ENCODE results near the gene EFCAB10. TPM values are rescaled to one million over a fixed set of nuclear protein-coding genes. Genes with fewer than 3 reads are reported as not detected.

EFCAB10 gene
- total and polyA plus RNA-seq, 2 of the 13 experiments (the other 11 are each of a cell fraction or from before 2014, with no cell fraction given): 0.40 TPM; not detected in 1

DNA sequence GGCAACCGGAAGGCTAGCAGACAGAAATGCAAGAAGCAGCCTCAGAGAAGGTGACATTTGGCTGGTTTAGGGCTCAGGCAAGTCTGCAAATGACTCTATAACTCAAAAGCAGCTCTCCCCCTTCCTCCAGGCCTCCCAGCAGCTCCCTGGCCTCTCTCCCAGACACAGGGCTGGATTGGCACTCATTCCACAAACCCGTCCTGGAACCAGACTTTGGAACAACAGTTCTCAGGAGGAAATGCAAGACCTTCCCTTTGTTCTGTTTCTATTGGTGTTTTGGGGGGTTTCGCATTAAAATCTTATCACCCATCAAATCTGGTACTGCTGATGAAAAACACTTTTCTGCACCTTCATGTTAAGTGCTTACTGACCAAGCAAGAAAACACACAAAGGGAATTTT lies 40.3 kb upstream of the EFCAB10 start:
- CTCF ChIA-PET (ENCODE audit: low intra/inter-chr PET ratio, low total read pairs): no interaction called here
- no peaks in the 10 kb centered on the region for H4K20me1 ChIP-seq (ENCODE audit: insufficient read depth, low read length)
- H3K4me1 ChIP-seq (ENCODE audit: insufficient read depth, low read length): no peaks in the 10 kb centered on the region
- intact Hi-C loops (cut with micrococcal nuclease; ENCODE audit: unreplicated experiment) (no loop called here), in situ Hi-C loops (cut with HindIII; ENCODE audit: extremely low pct_ligation_motif_present, low pct_unique_long_range_greater_than_20kb) (no loop called here)
- H3K27me3 ChIP-seq (ENCODE audit: control insufficient read depth in 1 of 2, insufficient read depth in 2 of 2, low read length in 2 of 2): no peaks in the 10 kb centered on the region
- POLR2A ChIA-PET: no interaction called here
- 92% methylated on average over 3 of the region's 3 CpGs for WGBS (ENCODE audit: low lambda C conversion rate)
- ATAC-seq (no peak), DNase-seq (ENCODE audit: low spot score) (no peak), FAIRE-seq (no peak)
- no TSS peak for BruUV-seq (replicated peaks)
- H3K4me2 ChIP-seq (ENCODE audit: low read depth, low read length): no peak overlapping the region
- no peak overlapping the region for H3K27ac ChIP-seq (ENCODE audit: extremely low read length, insufficient read depth, low read length)
- no peaks in the 10 kb centered on the region for H3K9me3 ChIP-seq (ENCODE audit: low read length)
- H3K9ac ChIP-seq (ENCODE audit: insufficient read depth, low read depth, low read length): no peak overlapping the region
- H3K4me3 ChIP-seq (replicated peaks in 1 of 3; ENCODE audit: insufficient read depth in 1 of 3, low read depth in 2 of 3, low read length in 3 of 3): no peak overlapping the region
- H3K79me2 ChIP-seq (ENCODE audit: insufficient read depth, low read length): no peaks in the 10 kb centered on the region
- peaks cover 0 to 5% of the 10 kb centered on the region in 2 experiments; a peak in 1 of 5 replicates for H3K36me3 ChIP-seq (replicated peaks in 1 of 2; ENCODE audit: control insufficient read depth in 1 of 2, insufficient read depth in 2 of 2, low read length in 2 of 2)
- no peak overlapping the region for H2AFZ ChIP-seq (ENCODE audit: low read length)
- TF ChIP-seq U2AF2 (IDR thresholded peaks at IDR 0.05; ENCODE audit: low read depth, low read length): no peak
- TF ChIP-seq, protein P1, sequence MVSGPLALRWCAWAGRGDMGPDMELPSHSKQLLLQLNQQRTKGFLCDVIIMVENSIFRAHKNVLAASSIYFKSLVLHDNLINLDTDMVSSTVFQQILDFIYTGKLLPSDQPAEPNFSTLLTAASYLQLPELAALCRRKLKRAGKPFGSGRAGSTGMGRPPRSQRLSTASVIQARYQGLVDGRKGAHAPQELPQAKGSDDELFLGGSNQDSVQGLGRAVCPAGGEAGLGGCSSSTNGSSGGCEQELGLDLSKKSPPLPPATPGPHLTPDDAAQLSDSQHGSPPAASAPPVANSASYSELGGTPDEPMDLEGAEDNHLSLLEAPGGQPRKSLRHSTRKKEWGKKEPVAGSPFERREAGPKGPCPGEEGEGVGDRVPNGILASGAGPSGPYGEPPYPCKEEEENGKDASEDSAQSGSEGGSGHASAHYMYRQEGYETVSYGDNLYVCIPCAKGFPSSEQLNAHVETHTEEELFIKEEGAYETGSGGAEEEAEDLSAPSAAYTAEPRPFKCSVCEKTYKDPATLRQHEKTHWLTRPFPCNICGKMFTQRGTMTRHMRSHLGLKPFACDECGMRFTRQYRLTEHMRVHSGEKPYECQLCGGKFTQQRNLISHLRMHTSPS (CRISPR knock-in tag; IDR thresholded peaks at IDR 0.05; ENCODE audit: low read depth): no peak
- no peak for TF ChIP-seq DR1 (CRISPR knock-in tag; IDR thresholded peaks at IDR 0.05)

DNA sequence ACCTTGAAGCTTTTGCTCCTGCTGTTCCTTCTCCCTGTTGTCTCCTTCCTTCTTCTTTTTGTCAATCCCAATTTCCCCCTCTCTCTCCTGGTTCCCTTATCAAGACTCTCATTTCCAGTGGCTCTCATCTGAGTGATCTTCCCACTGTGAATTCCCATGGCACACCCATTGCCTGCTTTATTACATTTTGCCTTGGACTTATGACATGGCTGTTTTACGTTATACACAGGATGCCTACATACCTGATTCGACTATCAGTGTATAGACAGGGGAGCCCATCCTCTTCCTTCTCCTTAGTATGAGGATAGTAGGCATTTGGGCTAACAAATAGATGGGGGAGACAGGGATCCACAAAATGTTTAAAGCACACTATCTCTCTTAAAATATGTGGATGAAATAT lies 39.9 kb upstream of the EFCAB10 start:
- intact Hi-C loops (cut with micrococcal nuclease; ENCODE audit: unreplicated experiment): no loop called here
- no peak for DNase-seq (ENCODE audit: low spot score)
- 31% methylated on average over 2 of the region's 2 CpGs for WGBS (ENCODE audit: low lambda C conversion rate)
- TF ChIP-seq ZMYM2 (CRISPR knock-in tag; IDR thresholded peaks at IDR 0.05) (no peak), ZNF547 (CRISPR knock-in tag; IDR thresholded peaks at IDR 0.05) (no peak), CBFB (CRISPR knock-in tag; IDR thresholded peaks at IDR 0.05) (no peak), ATF7-NPFF (CRISPR knock-in tag; IDR thresholded peaks at IDR 0.05; ENCODE audit: low read depth) (no peak), KAT8 (CRISPR knock-in tag; IDR thresholded peaks at IDR 0.05) (no peak), ZNF33B (CRISPR knock-in tag; IDR thresholded peaks at IDR 0.05) (no peak)
- TF ChIP-seq, protein P2, sequence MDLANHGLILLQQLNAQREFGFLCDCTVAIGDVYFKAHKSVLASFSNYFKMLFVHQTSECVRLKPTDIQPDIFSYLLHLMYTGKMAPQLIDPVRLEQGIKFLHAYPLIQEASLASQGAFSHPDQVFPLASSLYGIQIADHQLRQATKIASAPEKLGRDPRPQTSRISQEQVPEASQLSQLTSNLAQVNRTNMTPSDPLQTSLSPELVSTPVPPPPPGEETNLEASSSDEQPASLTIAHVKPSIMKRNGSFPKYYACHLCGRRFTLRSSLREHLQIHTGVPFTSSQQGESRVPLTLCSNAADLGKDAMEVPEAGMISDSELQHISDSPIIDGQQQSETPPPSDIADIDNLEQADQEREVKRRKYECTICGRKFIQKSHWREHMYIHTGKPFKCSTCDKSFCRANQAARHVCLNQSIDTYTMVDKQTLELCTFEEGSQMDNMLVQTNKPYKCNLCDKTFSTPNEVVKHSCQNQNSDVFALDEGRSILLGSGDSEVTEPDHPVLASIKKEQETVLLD (CRISPR knock-in tag; IDR thresholded peaks at IDR 0.05; ENCODE audit: low read depth): no peak
- TF ChIP-seq, protein P3, sequence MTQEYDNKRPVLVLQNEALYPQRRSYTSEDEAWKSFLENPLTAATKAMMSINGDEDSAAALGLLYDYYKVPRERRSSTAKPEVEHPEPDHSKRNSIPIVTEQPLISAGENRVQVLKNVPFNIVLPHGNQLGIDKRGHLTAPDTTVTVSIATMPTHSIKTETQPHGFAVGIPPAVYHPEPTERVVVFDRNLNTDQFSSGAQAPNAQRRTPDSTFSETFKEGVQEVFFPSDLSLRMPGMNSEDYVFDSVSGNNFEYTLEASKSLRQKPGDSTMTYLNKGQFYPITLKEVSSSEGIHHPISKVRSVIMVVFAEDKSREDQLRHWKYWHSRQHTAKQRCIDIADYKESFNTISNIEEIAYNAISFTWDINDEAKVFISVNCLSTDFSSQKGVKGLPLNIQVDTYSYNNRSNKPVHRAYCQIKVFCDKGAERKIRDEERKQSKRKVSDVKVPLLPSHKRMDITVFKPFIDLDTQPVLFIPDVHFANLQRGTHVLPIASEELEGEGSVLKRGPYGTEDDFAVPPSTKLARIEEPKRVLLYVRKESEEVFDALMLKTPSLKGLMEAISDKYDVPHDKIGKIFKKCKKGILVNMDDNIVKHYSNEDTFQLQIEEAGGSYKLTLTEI (CRISPR knock-in tag; conservative IDR thresholded peaks at IDR 0.05): no peak
- TF ChIP-seq, protein P4, sequence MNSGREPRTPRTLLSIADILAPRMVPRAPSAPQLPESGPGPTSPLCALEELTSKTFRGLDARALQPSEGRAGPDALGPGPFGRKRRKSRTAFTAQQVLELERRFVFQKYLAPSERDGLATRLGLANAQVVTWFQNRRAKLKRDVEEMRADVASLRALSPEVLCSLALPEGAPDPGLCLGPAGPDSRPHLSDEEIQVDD (CRISPR knock-in tag; IDR thresholded peaks at IDR 0.05; ENCODE audit: borderline replicate concordance): no peak
- TF ChIP-seq, protein P5, sequence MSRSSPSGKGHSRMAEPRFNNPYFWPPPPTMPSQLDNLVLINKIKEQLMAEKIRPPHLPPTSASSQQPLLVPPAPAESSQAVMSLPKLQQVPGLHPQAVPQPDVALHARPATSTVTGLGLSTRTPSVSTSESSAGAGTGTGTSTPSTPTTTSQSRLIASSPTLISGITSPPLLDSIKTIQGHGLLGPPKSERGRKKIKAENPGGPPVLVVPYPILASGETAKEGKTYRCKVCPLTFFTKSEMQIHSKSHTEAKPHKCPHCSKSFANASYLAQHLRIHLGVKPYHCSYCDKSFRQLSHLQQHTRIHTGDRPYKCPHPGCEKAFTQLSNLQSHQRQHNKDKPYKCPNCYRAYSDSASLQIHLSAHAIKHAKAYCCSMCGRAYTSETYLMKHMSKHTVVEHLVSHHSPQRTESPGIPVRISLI (CRISPR knock-in tag; IDR thresholded peaks at IDR 0.05; ENCODE audit: borderline replicate concordance): no peak

More for the DNA sequence above, 39.9 kb upstream of the EFCAB10 start:
- Histone ChIP-seq H3K9ac (ENCODE audit: insufficient read depth, low read depth, low read length) (no peak overlapping the region), H3K27ac (ENCODE audit: extremely low read length, insufficient read depth, low read length) (no peak overlapping the region), H3K36me3 (replicated peaks in 1 of 2; ENCODE audit: control insufficient read depth in 1 of 2, insufficient read depth in 2 of 2, low read length in 2 of 2) (peaks cover 0 to 5% of the 10 kb centered on the region in 2 experiments; a peak in 1 of 5 replicates), H3K79me2 (ENCODE audit: insufficient read depth, low read length) (no peaks in the 10 kb centered on the region), H4K20me1 (ENCODE audit: insufficient read depth, low read length) (no peaks in the 10 kb centered on the region), H3K9me3 (ENCODE audit: low read length) (no peaks in the 10 kb centered on the region), H3K4me3 (replicated peaks in 1 of 3; ENCODE audit: insufficient read depth in 1 of 3, low read depth in 2 of 3, low read length in 3 of 3) (no peak overlapping the region), H2AFZ (ENCODE audit: low read length) (no peak overlapping the region), H3K4me1 (ENCODE audit: insufficient read depth, low read length) (no peaks in the 10 kb centered on the region), H3K4me2 (ENCODE audit: low read depth, low read length) (no peak overlapping the region), H3K27me3 (ENCODE audit: control insufficient read depth in 1 of 2, insufficient read depth in 2 of 2, low read length in 2 of 2) (no peaks in the 10 kb centered on the region)
- FAIRE-seq (no peak), ATAC-seq (no peak)
- ChIA-PET CTCF (ENCODE audit: low intra/inter-chr PET ratio, low total read pairs) (no interaction called here), POLR2A (no interaction called here)
- in situ Hi-C loops (cut with HindIII; ENCODE audit: extremely low pct_ligation_motif_present, low pct_unique_long_range_greater_than_20kb): no loop called here
- BruUV-seq (replicated peaks): no TSS peak
